Measurements from ENCODE around the gene PLEKHG4B. TPM values are rescaled to one million over a fixed set of nuclear protein-coding genes. Genes with fewer than 3 reads are reported as not detected.
A peak's percentile ranks its signal among the peaks of the same experiment; 100 is the strongest.
"Not testable (repeated sequence)": the region's sequence is repeated elsewhere in the genome, so short reads cannot be mapped to it uniquely, and the experiment has no call there.

The PLEKHG4B gene
- total and polyA plus RNA-seq, 4 donors: 0.05 to 0.21 TPM; not detected in 2

GRCh38 chr5:96976-97660 is 5.2 kb downstream of the PLEKHG4B start:
- DNase-seq (no peak), ATAC-seq (ENCODE audit: low FRiP score) (no peak)
- intact Hi-C loops (cut with DNase I): no loop called here
- Histone ChIP-seq H3K27me3 (ENCODE audit: control insufficient read depth in 1 of 2, insufficient read depth in 2 of 2, low read length in 1 of 2) (peaks cover 0 to 2% of the 10 kb centered on the region in 2 donors), H3K27ac (ENCODE audit: low read depth in 1 of 2, low read length in 2 of 2) (no peak overlapping the region), H3K4me1 (ENCODE audit: control insufficient read depth in 1 of 2, insufficient read depth in 2 of 2, low read length in 2 of 2) (no peaks in the 10 kb centered on the region), H3K4me3 (ENCODE audit: low read length in 2 of 2) (no peak overlapping the region), H3K9me3 (ENCODE audit: control insufficient read depth, low read length) (no peaks in the 10 kb centered on the region), H3K36me3 (ENCODE audit: control insufficient read depth in 1 of 2, insufficient read depth in 2 of 2, low read length in 1 of 2) (no peaks in the 10 kb centered on the region)
- WGBS, 2 donors: 87 to 93% methylated on average over 17 of the region's 17 CpGs

GRCh38 chr5:99815-100214 is 7.8 kb downstream of the PLEKHG4B start:
- Histone ChIP-seq H3K4me1 (ENCODE audit: control insufficient read depth in 1 of 2, insufficient read depth in 2 of 2, low read length in 2 of 2) (no peaks in the 10 kb centered on the region), H3K4me3 (ENCODE audit: low read length in 2 of 2) (no peak overlapping the region), H3K27ac (ENCODE audit: low read depth in 1 of 2, low read length in 2 of 2) (no peak overlapping the region), H3K36me3 (ENCODE audit: control insufficient read depth in 1 of 2, insufficient read depth in 2 of 2, low read length in 1 of 2) (no peaks in the 10 kb centered on the region), H3K27me3 (ENCODE audit: control insufficient read depth in 1 of 2, insufficient read depth in 2 of 2, low read length in 1 of 2) (peaks cover 0 to 2% of the 10 kb centered on the region in 2 donors), H3K9me3 (ENCODE audit: control insufficient read depth, low read length) (no peaks in the 10 kb centered on the region)
- DNase-seq: no peak
- no peak for ATAC-seq (ENCODE audit: low FRiP score)
- intact Hi-C loops (cut with DNase I): no loop called here
- WGBS, 2 donors: 84 to 88% methylated on average over 3 of the region's 3 CpGs

GRCh38 chr5:102411-103043 is 10.6 kb downstream of the PLEKHG4B start:
- Histone ChIP-seq H3K4me1 (ENCODE audit: control insufficient read depth in 1 of 2, insufficient read depth in 2 of 2, low read length in 2 of 2) (no peaks in the 10 kb centered on the region), H3K27me3 (ENCODE audit: control insufficient read depth in 1 of 2, insufficient read depth in 2 of 2, low read length in 1 of 2) (no peaks in the 10 kb centered on the region), H3K36me3 (ENCODE audit: control insufficient read depth in 1 of 2, insufficient read depth in 2 of 2, low read length in 1 of 2) (no peaks in the 10 kb centered on the region), H3K27ac (ENCODE audit: low read depth in 1 of 2, low read length in 2 of 2) (no peak overlapping the region), H3K4me3 (ENCODE audit: low read length in 2 of 2) (no peak overlapping the region), H3K9me3 (ENCODE audit: control insufficient read depth, low read length) (no peaks in the 10 kb centered on the region)
- DNase-seq (no peak), ATAC-seq (ENCODE audit: low FRiP score) (no peak)
- intact Hi-C loops (cut with DNase I): no loop called here
- WGBS, 2 donors: 85% methylated on average over 15 of the region's 15 CpGs

- H3K27ac ChIP-seq (ENCODE audit: low read depth in 1 of 2, low read length in 2 of 2); DNase-seq; H3K9me3 ChIP-seq (ENCODE audit: control insufficient read depth, low read length); H3K27me3 ChIP-seq (ENCODE audit: control insufficient read depth in 1 of 2, insufficient read depth in 2 of 2, low read length in 1 of 2); H3K36me3 ChIP-seq (ENCODE audit: control insufficient read depth in 1 of 2, insufficient read depth in 2 of 2, low read length in 1 of 2); ATAC-seq (ENCODE audit: low FRiP score); H3K4me3 ChIP-seq (ENCODE audit: low read length in 2 of 2); intact Hi-C loops (cut with DNase I); H3K4me1 ChIP-seq (ENCODE audit: control insufficient read depth in 1 of 2, insufficient read depth in 2 of 2, low read length in 2 of 2): not testable (repeated sequence)
- WGBS, 2 donors: 21 to 30% methylated on average over 9 of the region's 9 CpGs
Observed at GRCh38 chr5:104106-104505, 12.1 kb downstream of the PLEKHG4B start.

DNA sequence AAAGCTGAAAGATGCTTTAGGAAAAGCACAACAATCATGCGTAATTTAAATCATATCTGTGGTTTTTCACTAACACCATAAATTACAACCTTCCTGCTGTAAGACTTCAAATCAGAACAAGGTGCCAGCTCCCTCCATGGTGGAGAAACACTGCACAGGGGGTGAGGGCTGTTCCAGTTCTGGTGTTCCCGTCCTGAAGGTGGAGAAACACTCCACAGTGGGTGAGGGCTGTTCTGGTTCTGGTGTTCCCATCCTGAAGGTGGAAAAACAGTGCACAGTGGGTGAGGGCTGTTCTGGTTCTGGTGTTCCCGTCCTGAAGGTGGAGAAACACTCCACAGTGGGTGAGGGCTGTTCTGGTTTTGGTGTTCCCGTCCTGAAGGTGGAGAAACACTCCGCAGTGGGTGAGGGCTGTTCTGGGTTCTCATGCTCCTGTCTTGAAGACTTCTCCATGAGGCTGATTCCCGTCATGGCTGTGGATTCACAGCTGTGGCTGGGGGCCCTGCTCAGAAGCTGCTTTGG is 12.9 kb downstream of the PLEKHG4B start:
- Histone ChIP-seq H3K4me3 (ENCODE audit: low read length in 2 of 2) (no peak overlapping the region), H3K27me3 (ENCODE audit: control insufficient read depth in 1 of 2, insufficient read depth in 2 of 2, low read length in 1 of 2) (no peaks in the 10 kb centered on the region), H3K4me1 (ENCODE audit: control insufficient read depth in 1 of 2, insufficient read depth in 2 of 2, low read length in 2 of 2) (no peaks in the 10 kb centered on the region), H3K36me3 (ENCODE audit: control insufficient read depth in 1 of 2, insufficient read depth in 2 of 2, low read length in 1 of 2) (no peaks in the 10 kb centered on the region), H3K9me3 (ENCODE audit: control insufficient read depth, low read length) (no peaks in the 10 kb centered on the region), H3K27ac (ENCODE audit: low read depth in 1 of 2, low read length in 2 of 2) (no peak overlapping the region)
- ATAC-seq (ENCODE audit: low FRiP score): no peak
- WGBS, 2 donors: 81 to 92% methylated on average over 6 of the region's 6 CpGs
- DNase-seq: no peak
- intact Hi-C loops (cut with DNase I): no loop called here

- DNase-seq: no peak
- intact Hi-C loops (cut with DNase I): no loop called here
- no peak overlapping the region for H3K4me3 ChIP-seq (ENCODE audit: low read length in 2 of 2)
- no peak for ATAC-seq (ENCODE audit: low FRiP score)
- no peaks in the 10 kb centered on the region for H3K27me3 ChIP-seq (ENCODE audit: control insufficient read depth in 1 of 2, insufficient read depth in 2 of 2, low read length in 1 of 2)
- no peaks in the 10 kb centered on the region for H3K9me3 ChIP-seq (ENCODE audit: control insufficient read depth, low read length)
- H3K36me3 ChIP-seq (ENCODE audit: control insufficient read depth in 1 of 2, insufficient read depth in 2 of 2, low read length in 1 of 2): no peaks in the 10 kb centered on the region
- no peak overlapping the region for H3K27ac ChIP-seq (ENCODE audit: low read depth in 1 of 2, low read length in 2 of 2)
- 83 to 87% methylated on average over 13 of the region's 13 CpGs for WGBS, 2 donors
- H3K4me1 ChIP-seq (ENCODE audit: control insufficient read depth in 1 of 2, insufficient read depth in 2 of 2, low read length in 2 of 2): no peaks in the 10 kb centered on the region
Observed at GRCh38 chr5:105504-106070, 13.6 kb downstream of the PLEKHG4B start.

DNA sequence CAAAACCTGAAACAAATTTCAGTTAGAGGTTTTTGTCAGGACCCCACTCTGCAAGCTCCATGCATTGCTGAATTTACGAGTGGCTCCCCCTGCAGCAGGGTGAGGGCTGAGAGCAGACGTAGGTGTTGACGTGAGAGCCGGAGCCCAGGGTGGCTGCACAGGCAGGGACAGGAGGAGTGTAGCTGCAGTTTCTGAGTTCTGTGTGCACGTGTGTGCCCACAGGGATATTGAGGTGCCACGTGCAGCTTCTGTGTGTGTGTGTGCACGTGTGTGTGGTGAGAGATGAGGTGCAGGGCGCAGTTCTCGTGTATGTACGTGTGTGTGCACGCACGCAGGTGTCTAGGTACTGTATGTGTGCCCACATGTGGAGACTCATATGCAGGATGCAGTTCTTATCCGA is 14.6 kb downstream of the PLEKHG4B start:
- no peak overlapping the region for H3K4me3 ChIP-seq (ENCODE audit: low read length in 2 of 2)
- 87 to 92% methylated on average over 13 of the region's 13 CpGs for WGBS, 2 donors
- ATAC-seq (ENCODE audit: low FRiP score) (peak; percentile 19), DNase-seq (no peak)
- no peaks in the 10 kb centered on the region for H3K27me3 ChIP-seq (ENCODE audit: control insufficient read depth in 1 of 2, insufficient read depth in 2 of 2, low read length in 1 of 2)
- H3K27ac ChIP-seq (ENCODE audit: low read depth in 1 of 2, low read length in 2 of 2): no peak overlapping the region
- H3K36me3 ChIP-seq (ENCODE audit: control insufficient read depth in 1 of 2, insufficient read depth in 2 of 2, low read length in 1 of 2): no peaks in the 10 kb centered on the region
- no peaks in the 10 kb centered on the region for H3K9me3 ChIP-seq (ENCODE audit: control insufficient read depth, low read length)
- H3K4me1 ChIP-seq (ENCODE audit: control insufficient read depth in 1 of 2, insufficient read depth in 2 of 2, low read length in 2 of 2): no peaks in the 10 kb centered on the region
- intact Hi-C loops (cut with DNase I): no loop called here

- DNase-seq: no peak
- H3K4me1 ChIP-seq (ENCODE audit: control insufficient read depth in 1 of 2, insufficient read depth in 2 of 2, low read length in 2 of 2): no peaks in the 10 kb centered on the region
- H3K9me3 ChIP-seq (ENCODE audit: control insufficient read depth, low read length): no peaks in the 10 kb centered on the region
- no peaks in the 10 kb centered on the region for H3K27me3 ChIP-seq (ENCODE audit: control insufficient read depth in 1 of 2, insufficient read depth in 2 of 2, low read length in 1 of 2)
- ATAC-seq (ENCODE audit: low FRiP score): no peak
- H3K36me3 ChIP-seq (ENCODE audit: control insufficient read depth in 1 of 2, insufficient read depth in 2 of 2, low read length in 1 of 2): no peaks in the 10 kb centered on the region
- H3K27ac ChIP-seq (ENCODE audit: low read depth in 1 of 2, low read length in 2 of 2): no peak overlapping the region
- whole genome bisulfite sequencing, 2 donors: 95 to 96% methylated on average over 6 of the region's 6 CpGs
- intact Hi-C loops (cut with DNase I): no loop called here
- H3K4me3 ChIP-seq (ENCODE audit: low read length in 2 of 2): no peak overlapping the region
Observed at GRCh38 chr5:107526-107925, 15.6 kb downstream of the PLEKHG4B start.

GRCh38 chr5:109826-110225 is 17.9 kb downstream of the PLEKHG4B start:
- no peaks in the 10 kb centered on the region for H3K9me3 ChIP-seq (ENCODE audit: control insufficient read depth, low read length)
- intact Hi-C loops (cut with DNase I): no loop called here
- no peaks in the 10 kb centered on the region for H3K4me1 ChIP-seq (ENCODE audit: control insufficient read depth in 1 of 2, insufficient read depth in 2 of 2, low read length in 2 of 2)
- ATAC-seq (ENCODE audit: low FRiP score) (no peak), DNase-seq (no peak)
- no peaks in the 10 kb centered on the region for H3K27me3 ChIP-seq (ENCODE audit: control insufficient read depth in 1 of 2, insufficient read depth in 2 of 2, low read length in 1 of 2)
- H3K27ac ChIP-seq (ENCODE audit: low read depth in 1 of 2, low read length in 2 of 2): no peak overlapping the region
- H3K4me3 ChIP-seq (ENCODE audit: low read length in 2 of 2): no peak overlapping the region
- H3K36me3 ChIP-seq (ENCODE audit: control insufficient read depth in 1 of 2, insufficient read depth in 2 of 2, low read length in 1 of 2): no peaks in the 10 kb centered on the region
- 93 to 94% methylated on average over 14 of the region's 14 CpGs for WGBS, 2 donors

Measured in aorta (tissue), 5 donors.